Left lung (tissue), 10 donors: ENCODE data around the gene ENSA. TPM values are rescaled to one million over a fixed set of nuclear protein-coding genes. Genes with fewer than 3 reads are reported as not detected.
"Not testable (repeated sequence)": the region's sequence is repeated elsewhere in the genome, so short reads cannot be mapped to it uniquely, and the experiment has no call there.

Experiments
- ATAC-seq: fragments of 200-7000 bp; cut with Tn5 transposase; one replicate; pipeline ENCODE4 v1.9.1; 2020; ENCODE audit warnings: moderate library complexity
- DNase-seq, 4 donors: peaks; one replicate each; pipeline ENCODE4 v3.0.0-alpha.2; 2013 to 2020
- H3K27ac ChIP-seq, 2 donors: fragments of 200-600 bp; sonication (generic) in 1 of 2; one replicate each; pipeline versions ENCODE4 v1.5.0 to v1.8.0; 2020 to 2021
- H3K27me3 ChIP-seq, 2 donors: fragments of 200-600 bp; sonication (generic) in 1 of 2; one replicate each; pipeline versions ENCODE4 v1.5.0 to v1.8.0; 2020 to 2021
- H3K36me3 ChIP-seq, 2 donors: fragments of 200-600 bp; sonication (generic) in 1 of 2; one replicate each; pipeline versions ENCODE4 v1.5.0 to v1.8.0; 2020 to 2021
- H3K4me1 ChIP-seq, 2 donors: fragments of 200-600 bp; one replicate each; pipeline ENCODE4 v1.8.0; 2021
- H3K4me3 ChIP-seq, 2 donors: fragments of 200-600 bp; sonication (generic) in 1 of 2; one replicate each; pipeline versions ENCODE4 v1.5.0 to v1.8.0; 2020 to 2021; ENCODE audit warnings: mild to moderate bottlenecking in 1 of 2
- H3K9me3 ChIP-seq, 2 donors: fragments of 200-600 bp; sonication (generic) in 1 of 2; one replicate each; pipeline versions ENCODE4 v1.5.0 to v1.8.0; 2020 to 2021
- CTCF ChIP-seq, 2 donors: fragments of 200-600 bp; sonication (generic) in 1 of 2; IDR thresholded peaks; one replicate each; pipeline versions ENCODE4 v1.5.0 to v1.8.0; 2021; ENCODE audit warnings: antibody characterized with exemption in 2 of 2
- intact Hi-C, 2 donors: fragments of 100-400 bp; cut with DNase I; formaldehyde crosslinking; loops; one replicate each; pipeline versions ENCODE4 v1.11.2 to v1.14.2; 2022
- polyA plus RNA-seq, 6 donors: library from polyadenylated mRNA; unstranded; fragments of 120-200 nt; gene quantifications; one replicate each; pipeline ENCODE4 v1.2.1, GENCODE V29; 2013; ENCODE audit not compliant: insufficient read length in 6 of 6
- total RNA-seq, 2 donors: library from RNA; stranded (reverse); fragmentation: NEBNext Ultra II Directional; extraction: Animal tissue kit (Norgen Biotek cat#: 25700); gene quantifications; one replicate each; pipeline ENCODE4 v1.2.1, GENCODE V29; 2021
- donor health status: DM: no; HTN: yes; CAD: no.
- donor health status: DM: no; HTN: no; CAD: no.

ENSA gene
- total and polyA plus RNA-seq, 8 donors: 180 to 218 (median 203) TPM

GRCh38 chr1:150596095-150596892 lies 33.1 kb downstream of the ENSA start:
- no peak for ATAC-seq
- Histone ChIP-seq H3K4me1 (peaks cover 0 to 15% of the 10 kb centered on the region in 2 donors), H3K9me3 (no peaks in the 10 kb centered on the region), H3K27ac (no peak overlapping the region), H3K36me3 (no peaks in the 10 kb centered on the region), H3K27me3 (no peaks in the 10 kb centered on the region), H3K4me3 (no peak overlapping the region)
- TF ChIP-seq CTCF (IDR thresholded peaks at IDR 0.05): no peak
- intact Hi-C loops: no loop called here
- DNase-seq: no peak

- Histone ChIP-seq H3K27ac (peak overlapping the region in 1 of 2 donors; percentile 34), H3K4me1 (peaks cover 8 to 22% of the 10 kb centered on the region in 2 donors)
- intact Hi-C loops: no loop called here
These were observed 47.0 kb downstream of the ENSA start for GRCh38 chr1:150582371-150582770.

GRCh38 chr1:150581962-150582361 lies 47.5 kb downstream of the ENSA start:
- Histone ChIP-seq H3K36me3 (peaks cover 0 to 15% of the 10 kb centered on the region in 2 donors), H3K4me1 (peaks cover 8 to 22% of the 10 kb centered on the region in 2 donors)
- intact Hi-C loops, H3K9me3 ChIP-seq, H3K27me3 ChIP-seq, H3K27ac ChIP-seq, ATAC-seq, H3K4me3 ChIP-seq, DNase-seq: not testable (repeated sequence)

More at GRCh38 chr1:150582371-150582770, 47.0 kb downstream of the ENSA start:
- ATAC-seq: no peak
- Histone ChIP-seq H3K36me3 (peaks cover 0 to 11% of the 10 kb centered on the region in 2 donors), H3K27me3 (no peaks in the 10 kb centered on the region), H3K4me3 (no peak overlapping the region), H3K9me3 (no peaks in the 10 kb centered on the region)
- no peak for TF ChIP-seq CTCF (IDR thresholded peaks at IDR 0.05)
- DNase-seq: no peak

GRCh38 chr1:150581437-150581836 lies 48.0 kb downstream of the ENSA start:
- ATAC-seq, H3K27ac ChIP-seq, intact Hi-C loops, H3K4me3 ChIP-seq, H3K9me3 ChIP-seq, DNase-seq, H3K27me3 ChIP-seq: not testable (repeated sequence)
- Histone ChIP-seq H3K4me1 (peaks cover 8 to 22% of the 10 kb centered on the region in 2 donors), H3K36me3 (peaks cover 0 to 20% of the 10 kb centered on the region in 2 donors)

- intact Hi-C loops, H3K9me3 ChIP-seq, DNase-seq, ATAC-seq, H3K27me3 ChIP-seq, H3K27ac ChIP-seq, H3K4me3 ChIP-seq: not testable (repeated sequence)
- Histone ChIP-seq H3K4me1 (peaks cover 9 to 23% of the 10 kb centered on the region in 2 donors), H3K36me3 (peaks cover 0 to 25% of the 10 kb centered on the region in 2 donors)
These were observed 48.4 kb downstream of the ENSA start for GRCh38 chr1:150580966-150581365.

GRCh38 chr1:150579945-150580642 lies 49.3 kb downstream of the ENSA start:
- no peak for TF ChIP-seq CTCF (IDR thresholded peaks at IDR 0.05)
- no peaks in the 10 kb centered on the region for H3K27me3 ChIP-seq
- peak overlapping the region; percentile 31 to 91 for H3K4me3 ChIP-seq
- no peaks in the 10 kb centered on the region for H3K9me3 ChIP-seq
- ATAC-seq (no peak), DNase-seq (no peak)
- peaks cover 18 to 32% of the 10 kb centered on the region in 2 donors for H3K4me1 ChIP-seq
- H3K36me3 ChIP-seq: peaks cover 0 to 33% of the 10 kb centered on the region in 2 donors
- H3K27ac ChIP-seq: peak overlapping the region; percentile 99 to 100
- intact Hi-C loops: no loop called here
